IMR-90 (cell line): ENCODE data around the gene NPAS3. TPM values are rescaled to one million over a fixed set of nuclear protein-coding genes. Genes with fewer than 3 reads are reported as not detected.

Experiments
- ATAC-seq: fragments of 200-7000 bp; cut with Tn5 transposase; 2 replicates; pipeline ENCODE4 v1.9.1; 2020; ENCODE audit warnings: low read depth, mild to moderate bottlenecking, moderate library complexity
- BruUV-seq: library from RNA; stranded (reverse); fragments of 400-500 nt; replicated peaks from 2 replicates; lab custom pipeline; 2021; lab: Mats Ljungman, UMichigan
- CTCF ChIA-PET: fragments of 300-600 bp; formaldehyde crosslinking; extraction: SDS; loops from one replicate; lab custom pipeline; 2021; ENCODE audit warnings: antibody characterized with exemption; lab: Yijun Ruan, JAX
- POLR2A ChIA-PET: fragments of 300-600 bp; sonication (Branson Sonifier 250); formaldehyde crosslinking; loops from one replicate; lab custom pipeline; 2022; ENCODE audit warnings: antibody characterized with exemption; ENCODE audit not compliant: unreplicated experiment; lab: Charles Lee
- DNase-seq: peaks from one replicate; pipeline ENCODE4 v3.0.0; 2013
- H2AFZ ChIP-seq: replicated peaks from 2 replicates; pipeline ENCODE3; 2013; ENCODE audit warnings: low read length, mild to moderate bottlenecking; ENCODE audit not compliant: poor library complexity
- H2AK5ac ChIP-seq: 2 replicates; pipeline ENCODE4 v1.6.1; 2013; ENCODE audit warnings: low read depth, low read length, inconsistent platforms
- H2AK9ac ChIP-seq: replicated peaks from 2 replicates; pipeline ENCODE3; 2013; ENCODE audit warnings: mild to moderate bottlenecking, low read depth, low read length, moderate library complexity; ENCODE audit not compliant: poor library complexity
- H2BK120ac ChIP-seq: 2 replicates; pipeline ENCODE4 v1.6.1; 2013; ENCODE audit warnings: low read depth, low read length, inconsistent platforms
- H2BK15ac ChIP-seq: 3 replicates; pipeline ENCODE4 v1.6.1; 2013; ENCODE audit warnings: low read depth, low read length, inconsistent platforms
- H2BK20ac ChIP-seq: 2 replicates; pipeline ENCODE4 v1.6.1; 2013; ENCODE audit warnings: low read depth, mild to moderate bottlenecking, inconsistent platforms, low read length, moderate library complexity
- H2BK5ac ChIP-seq: 2 replicates; pipeline ENCODE4 v1.6.1; 2013; ENCODE audit warnings: mild to moderate bottlenecking, low read depth, low read length, inconsistent platforms; ENCODE audit not compliant: poor library complexity, severe bottlenecking
- H3K14ac ChIP-seq: replicated peaks from 2 replicates; pipeline ENCODE4 v1.6.1; 2013; ENCODE audit warnings: low read depth, low read length, inconsistent platforms
- H3K18ac ChIP-seq: 2 replicates; pipeline ENCODE4 v1.6.1; 2013; ENCODE audit warnings: low read depth, low read length, control low read depth
- H3K23ac ChIP-seq: 2 replicates; pipeline ENCODE4 v1.6.1; 2013; ENCODE audit warnings: low read depth, low read length, inconsistent platforms
- H3K27ac ChIP-seq: 2 replicates; pipeline ENCODE4 v1.5.1; 2013; ENCODE audit warnings: mild to moderate bottlenecking, control low read depth, low read length; ENCODE audit not compliant: insufficient read depth
- H3K27me3 ChIP-seq: 2 replicates; pipeline ENCODE4 v1.6.1; 2013; ENCODE audit warnings: low read length; ENCODE audit not compliant: control insufficient read depth, insufficient read depth
- H3K36me3 ChIP-seq: 2 replicates; pipeline ENCODE4 v1.6.1; 2013; ENCODE audit warnings: low read length, mixed read lengths; ENCODE audit not compliant: control insufficient read depth, insufficient read depth
- H3K4ac ChIP-seq: 2 replicates; pipeline ENCODE4 v1.6.1; 2013; ENCODE audit warnings: low read depth, low read length, inconsistent platforms
- H3K4me1 ChIP-seq: 2 replicates; pipeline ENCODE4 v1.6.1; 2013; ENCODE audit warnings: low read length, mixed read lengths; ENCODE audit not compliant: control insufficient read depth, insufficient read depth
- H3K4me2 ChIP-seq: 2 replicates; pipeline ENCODE4 v1.6.1; 2013; ENCODE audit warnings: low read depth, mild to moderate bottlenecking, control low read depth, low read length, moderate library complexity
- H3K4me3 ChIP-seq: 2 replicates; pipeline ENCODE4 v1.5.1; 2013; ENCODE audit warnings: low read depth, mild to moderate bottlenecking, control low read depth, low read length, moderate library complexity; ENCODE audit not compliant: insufficient read depth
- H3K56ac ChIP-seq: 2 replicates; pipeline ENCODE4 v1.6.1; 2013; ENCODE audit warnings: low read length, inconsistent platforms; ENCODE audit not compliant: insufficient read depth; ENCODE audit errors: extremely low read depth
- H3K79me1 ChIP-seq, 2 experiments: 2 replicates each; pipeline ENCODE4 v1.6.1; 2013; ENCODE audit warnings: low read length in 2 of 2, inconsistent platforms in 1 of 2, low read depth in 1 of 2
- H3K9ac ChIP-seq: 2 replicates; pipeline ENCODE4 v1.6.1; 2013; ENCODE audit warnings: low read depth, low read length, control low read depth
- H3K9me1 ChIP-seq: 2 replicates; pipeline ENCODE4 v1.6.1; 2013; ENCODE audit warnings: low read length, inconsistent platforms; ENCODE audit not compliant: insufficient read depth
- H3K9me3 ChIP-seq: 2 replicates; pipeline ENCODE4 v1.6.1; 2013; ENCODE audit warnings: low read length; ENCODE audit not compliant: control insufficient read depth, insufficient read depth
- H4K20me1 ChIP-seq: 2 replicates; pipeline ENCODE4 v1.6.1; 2013; ENCODE audit warnings: low read length, inconsistent platforms; ENCODE audit not compliant: insufficient read depth
- H4K5ac ChIP-seq: 2 replicates; pipeline ENCODE4 v1.6.1; 2013; ENCODE audit warnings: mild to moderate bottlenecking, low read depth, low read length, control low read depth
- H4K8ac ChIP-seq, 2 experiments: 2 replicates each; pipeline ENCODE4 v1.6.1; 2013; ENCODE audit warnings: low read depth in 2 of 2, low read length in 2 of 2, control low read depth in 1 of 2, inconsistent platforms in 1 of 2
- H4K91ac ChIP-seq: 2 replicates; pipeline ENCODE4 v1.6.1; 2013; ENCODE audit warnings: low read depth, low read length, inconsistent platforms; ENCODE audit not compliant: insufficient read depth
- BHLHE40 ChIP-seq: fragments of 150-350 bp; IDR thresholded peaks from 2 replicates; pipeline ENCODE4 v1.6.1; 2016; ENCODE audit warnings: mild to moderate bottlenecking, low read depth, low read length
- CHD1 ChIP-seq: IDR thresholded peaks from 2 replicates; pipeline ENCODE4 v1.6.1; 2012; ENCODE audit warnings: low read depth, low read length, improper control_type of control experiment
- ELK1 ChIP-seq: fragments of 150-350 bp; IDR thresholded peaks from 2 replicates; pipeline ENCODE4 v1.6.1; 2016; ENCODE audit warnings: low read depth, mild to moderate bottlenecking, low read length, moderate library complexity, borderline replicate concordance
- FOS ChIP-seq: fragments of 150-350 bp; IDR thresholded peaks from 2 replicates; pipeline ENCODE4 v1.6.1; 2016; ENCODE audit warnings: low read depth, low read length
- MAFK ChIP-seq: IDR thresholded peaks from 2 replicates; pipeline ENCODE4 v1.6.1; 2012; ENCODE audit warnings: low read depth, low read length, improper control_type of control experiment
- MAZ ChIP-seq: IDR thresholded peaks from 2 replicates; pipeline ENCODE4 v1.6.1; 2012; ENCODE audit warnings: low read depth, mild to moderate bottlenecking, low read length, improper control_type of control experiment, moderate library complexity, borderline replicate concordance
- MXI1 ChIP-seq: IDR thresholded peaks from 2 replicates; pipeline ENCODE4 v1.6.1; 2012; ENCODE audit warnings: low read depth, mild to moderate bottlenecking, low read length, moderate library complexity, borderline replicate concordance
- NFE2L2 ChIP-seq: fragments of 150-350 bp; IDR thresholded peaks from 2 replicates; pipeline ENCODE4 v1.6.1; 2016; ENCODE audit warnings: low read depth, mild to moderate bottlenecking, low read length
- POLR2A ChIP-seq: IDR thresholded peaks from 2 replicates; pipeline ENCODE4 v1.6.1; 2012; ENCODE audit warnings: mild to moderate bottlenecking, low read depth, low read length
- RAD21 ChIP-seq: IDR thresholded peaks from 2 replicates; pipeline ENCODE4 v1.6.1; 2012; ENCODE audit warnings: low read length, improper control_type of control experiment
- RFX5 ChIP-seq: IDR thresholded peaks from 2 replicates; pipeline ENCODE4 v1.8.0; 2012; ENCODE audit warnings: low read depth, mild to moderate bottlenecking, low read length, moderate library complexity
- SMC3 ChIP-seq: fragments of 150-350 bp; IDR thresholded peaks from 2 replicates; pipeline ENCODE4 v1.6.1; 2016; ENCODE audit warnings: low read depth, mild to moderate bottlenecking, antibody characterized with exemption, low read length, moderate library complexity
- USF2 ChIP-seq: fragments of 150-350 bp; IDR thresholded peaks from 2 replicates; pipeline ENCODE4 v1.6.1; 2017; ENCODE audit warnings: mild to moderate bottlenecking, antibody characterized with exemption, low read length, low read depth
- WGBS, 2 experiments: methylation state at CpG; one replicate each; pipeline versions ENCODE4 v1.1.5 to v1.1.7; 2013; ENCODE audit warnings: missing lambda C conversion rate in 2 of 2; ENCODE audit not compliant: insufficient read length in 1 of 2; ENCODE audit errors: extremely low coverage in 2 of 2; 5-methylcytosine and 5-hydroxymethylcytosine counted together
- dilution Hi-C: fragments of 300-500 bp; cut with HindIII; formaldehyde crosslinking; loops from one replicate; pipeline ENCODE4 v1.14.3; 2018; ENCODE audit warnings: low sequenced_read_pairs; ENCODE audit not compliant: unreplicated experiment
- in situ Hi-C: fragments of 300-500 bp; cut with MboI; formaldehyde crosslinking; loops from 3 replicates; pipeline ENCODE4 v1.14.3; 2019; ENCODE audit warnings: low sequenced_read_pairs, inconsistent platforms, mixed read lengths
- intact Hi-C: fragments of 100-400 bp; cut with micrococcal nuclease; formaldehyde crosslinking; loops from 2 replicates; pipeline ENCODE4 v1.10.0; 2022
- polyA plus RNA-seq, 3 experiments: library from polyadenylated mRNA; depleted of rRNA; stranded (reverse); fragments of >200 nt; gene quantifications; 2 replicates each; pipeline ENCODE4 v1.2.3, GENCODE V29; 2012; ENCODE audit warnings: low replicate concordance in 1 of 3
- total RNA-seq: library from RNA; depleted of rRNA; stranded (reverse); fragments of >200 nt; gene quantifications from 2 replicates; pipeline ENCODE4 v1.2.3, GENCODE V29; 2012
- TF ChIP-seq, protein P1 (sequence below): conservative IDR thresholded peaks from 2 replicates; pipeline ENCODE4 v1.5.1; 2012; ENCODE audit warnings: mild to moderate bottlenecking, low read depth, low read length, improper control_type of control experiment

NPAS3 gene
- total and polyA plus RNA-seq, 2 of the 4 experiments (the other 2 are of a cell fraction), result not detected

DNA sequence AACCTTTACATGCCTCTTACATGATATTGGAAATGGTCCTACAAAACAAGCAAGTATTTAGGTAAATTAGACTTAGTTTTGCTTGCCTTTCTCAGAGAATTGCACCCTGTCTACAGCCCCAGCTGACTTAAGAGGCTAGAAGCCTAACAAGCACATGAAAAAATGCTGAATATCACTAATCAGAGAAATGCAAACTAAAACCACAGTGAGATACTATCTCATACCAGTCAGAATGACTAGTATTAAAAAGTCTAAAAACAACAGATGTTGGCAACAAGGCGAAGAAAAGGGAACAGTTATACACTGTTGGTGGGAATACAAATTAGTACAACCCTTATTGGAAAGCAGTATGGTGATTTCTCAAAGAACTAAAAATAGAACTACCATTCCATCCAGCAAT lies 908.4 kb downstream of the NPAS3 start:
- ATAC-seq, result no peak
- no TSS peak for BruUV-seq
- no peak for DNase-seq
- CTCF ChIA-PET, result no interaction called here
- no peak overlapping the region for H2BK20ac ChIP-seq
- intact Hi-C loops (no loop called here), in situ Hi-C loops (loop anchor here (10.0 kb wide), 1 partner anchor 378 kb away; no protein-coding TSS in a partner anchor), dilution Hi-C loops (no loop called here)
- H3K23ac ChIP-seq, result no peak overlapping the region
- no peak overlapping the region for H3K4me2 ChIP-seq
- POLR2A ChIA-PET, result no interaction called here
- no peak overlapping the region for H3K27ac ChIP-seq
- H4K5ac ChIP-seq, result no peak overlapping the region
- H3K36me3 ChIP-seq, result no peaks in the 10 kb centered on the region
- no peak overlapping the region for H3K56ac ChIP-seq
- no peaks in the 10 kb centered on the region for H3K9me1 ChIP-seq
- no peaks in the 10 kb centered on the region for H3K4me1 ChIP-seq
- H2AFZ ChIP-seq, result no peak overlapping the region
- H4K20me1 ChIP-seq, result no peaks in the 10 kb centered on the region
- H3K27me3 ChIP-seq, result no peaks in the 10 kb centered on the region
- no peak overlapping the region for H4K91ac ChIP-seq
- no peak overlapping the region for H2BK120ac ChIP-seq
- WGBS, 2 experiments, result no CpG with 5 or more reads among the region's 1 CpG
- H2BK15ac ChIP-seq, result no peak overlapping the region
- H3K9me3 ChIP-seq, result no peaks in the 10 kb centered on the region
- TF ChIP-seq USF2 (no peak), BHLHE40 (no peak), POLR2A (no peak), RAD21 (no peak), MAFK (no peak), NFE2L2 (no peak), SMC3 (no peak), MAZ (no peak), FOS (no peak), ELK1 (no peak), CHD1 (no peak), MXI1 (no peak), RFX5 (no peak)
- TF ChIP-seq, protein P1, sequence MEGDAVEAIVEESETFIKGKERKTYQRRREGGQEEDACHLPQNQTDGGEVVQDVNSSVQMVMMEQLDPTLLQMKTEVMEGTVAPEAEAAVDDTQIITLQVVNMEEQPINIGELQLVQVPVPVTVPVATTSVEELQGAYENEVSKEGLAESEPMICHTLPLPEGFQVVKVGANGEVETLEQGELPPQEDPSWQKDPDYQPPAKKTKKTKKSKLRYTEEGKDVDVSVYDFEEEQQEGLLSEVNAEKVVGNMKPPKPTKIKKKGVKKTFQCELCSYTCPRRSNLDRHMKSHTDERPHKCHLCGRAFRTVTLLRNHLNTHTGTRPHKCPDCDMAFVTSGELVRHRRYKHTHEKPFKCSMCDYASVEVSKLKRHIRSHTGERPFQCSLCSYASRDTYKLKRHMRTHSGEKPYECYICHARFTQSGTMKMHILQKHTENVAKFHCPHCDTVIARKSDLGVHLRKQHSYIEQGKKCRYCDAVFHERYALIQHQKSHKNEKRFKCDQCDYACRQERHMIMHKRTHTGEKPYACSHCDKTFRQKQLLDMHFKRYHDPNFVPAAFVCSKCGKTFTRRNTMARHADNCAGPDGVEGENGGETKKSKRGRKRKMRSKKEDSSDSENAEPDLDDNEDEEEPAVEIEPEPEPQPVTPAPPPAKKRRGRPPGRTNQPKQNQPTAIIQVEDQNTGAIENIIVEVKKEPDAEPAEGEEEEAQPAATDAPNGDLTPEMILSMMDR, result no peak
- H3K14ac ChIP-seq, result no peak overlapping the region
- no peak overlapping the region for H3K9ac ChIP-seq
- H3K4ac ChIP-seq, result no peak overlapping the region
- H2AK9ac ChIP-seq, result no peak overlapping the region
- no peak overlapping the region for H3K18ac ChIP-seq
- H2AK5ac ChIP-seq, result no peak overlapping the region
- no peak overlapping the region for H2BK5ac ChIP-seq
- no peak overlapping the region for H3K4me3 ChIP-seq
- no peaks in the 10 kb centered on the region for H3K79me1 ChIP-seq
- no peak overlapping the region for H4K8ac ChIP-seq
